Aorta (tissue), 5 donors: ENCODE measurements around the gene HTR2A. TPM values are rescaled to one million over a fixed set of nuclear protein-coding genes. Genes with fewer than 3 reads are reported as not detected.

Experiments
- ATAC-seq: fragments of 200-7000 bp; cut with Tn5 transposase; one replicate; pipeline ENCODE4 v1.9.1; 2022; ENCODE audit warnings: moderate library complexity; ENCODE audit not compliant: low FRiP score
- DNase-seq, 2 donors: peaks; one replicate each; pipeline ENCODE4 v3.0.0-alpha.2; 2020
- H3K27ac ChIP-seq, 2 donors: one replicate each; pipeline ENCODE4 v1.5.1; 2013; ENCODE audit warnings: low read length in 2 of 2, mild to moderate bottlenecking in 2 of 2, moderate library complexity in 2 of 2, control low read depth in 1 of 2, inconsistent platforms in 1 of 2, low read depth in 1 of 2
- H3K27me3 ChIP-seq, 2 donors: one replicate each; pipeline ENCODE4 v1.6.1; 2013; ENCODE audit warnings: control low read depth in 1 of 2, low read length in 1 of 2, mild to moderate bottlenecking in 1 of 2, moderate library complexity in 1 of 2; ENCODE audit not compliant: insufficient read depth in 2 of 2, control insufficient read depth in 1 of 2
- H3K36me3 ChIP-seq, 2 donors: one replicate each; pipeline ENCODE4 v1.6.1; 2013; ENCODE audit warnings: control low read depth in 1 of 2, low read length in 1 of 2, mild to moderate bottlenecking in 1 of 2; ENCODE audit not compliant: insufficient read depth in 2 of 2, control insufficient read depth in 1 of 2
- H3K4me1 ChIP-seq, 2 donors: one replicate each; pipeline ENCODE4 v1.6.1; 2013; ENCODE audit warnings: low read length in 2 of 2, control low read depth in 1 of 2, mild to moderate bottlenecking in 1 of 2, moderate library complexity in 1 of 2; ENCODE audit not compliant: insufficient read depth in 2 of 2, control insufficient read depth in 1 of 2
- H3K4me3 ChIP-seq, 2 donors: one replicate each; pipeline ENCODE4 v1.5.1; 2013; ENCODE audit warnings: low read length in 2 of 2, control low read depth in 1 of 2, mild to moderate bottlenecking in 1 of 2
- H3K9me3 ChIP-seq: one replicate; pipeline ENCODE4 v1.6.1; 2013; ENCODE audit warnings: mild to moderate bottlenecking, low read length; ENCODE audit not compliant: control insufficient read depth
- WGBS, 2 donors: extraction: QIAGEN DNeasy Blood & Tissue Kit; methylation state at CpG; one replicate each; pipeline ENCODE4 v1.1.7; 2013; 5-methylcytosine and 5-hydroxymethylcytosine counted together
- intact Hi-C, 2 donors: fragments of 100-400 bp; cut with DNase I; formaldehyde crosslinking; loops; one replicate each; pipeline versions ENCODE4 v1.14.2 to v1.15.0; 2022
- polyA plus RNA-seq, 2 donors: library from polyadenylated mRNA; stranded (reverse); fragments of 200-250 nt; gene quantifications; one replicate each; pipeline ENCODE4 v1.2.3, GENCODE V29; 2013
- total RNA-seq, 2 donors: library from RNA; stranded (reverse); fragmentation: NEBNext Ultra II Directional; extraction: Animal tissue kit (Norgen Biotek cat#: 25700); gene quantifications; one replicate each; pipeline ENCODE4 v1.2.1, GENCODE V29; 2021
- donor health status: healthy with polysubstance abuse.
- donor health status: Bipolar disorder and iron deficiency.
- donor health status: DM: no; HTN: no; CAD: no.
- donor health status: DM: no; HTN: no; CAD: no.
- donor health status: DM: yes; HTN: yes; CAD: no.

HTR2A gene
- total and polyA plus RNA-seq, 4 donors, result 0.61 to 10.8 (median 2.7) TPM

DNA sequence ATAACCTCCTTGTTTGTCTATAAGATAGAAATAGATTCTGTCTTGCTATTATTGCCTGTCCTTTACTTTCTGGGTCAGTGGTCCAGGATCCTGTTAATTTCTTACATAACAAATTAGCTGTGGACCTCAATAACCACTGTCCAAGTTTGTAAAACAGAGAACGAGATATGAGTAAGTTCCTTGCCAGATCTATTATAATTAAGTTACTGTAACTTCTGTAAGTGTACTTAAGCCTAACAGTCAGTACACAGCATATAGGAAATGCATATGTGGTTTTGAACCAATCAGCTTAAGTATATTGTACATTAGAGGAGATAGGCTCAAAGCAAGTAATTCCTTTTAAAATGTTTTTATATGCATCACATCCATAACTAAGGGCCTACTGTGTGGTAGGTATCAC, 34.9 kb downstream of the HTR2A start:
- Histone ChIP-seq H3K27ac (no peak overlapping the region), H3K27me3 (no peaks in the 10 kb centered on the region), H3K9me3 (no peaks in the 10 kb centered on the region), H3K36me3 (no peaks in the 10 kb centered on the region), H3K4me1 (no peaks in the 10 kb centered on the region), H3K4me3 (no peak overlapping the region)
- intact Hi-C loops, result no loop called here
- ATAC-seq, result no peak
- WGBS, 2 donors, result 89 to 91% methylated on average over 1 of the region's 1 CpG
- no peak for DNase-seq

DNA sequence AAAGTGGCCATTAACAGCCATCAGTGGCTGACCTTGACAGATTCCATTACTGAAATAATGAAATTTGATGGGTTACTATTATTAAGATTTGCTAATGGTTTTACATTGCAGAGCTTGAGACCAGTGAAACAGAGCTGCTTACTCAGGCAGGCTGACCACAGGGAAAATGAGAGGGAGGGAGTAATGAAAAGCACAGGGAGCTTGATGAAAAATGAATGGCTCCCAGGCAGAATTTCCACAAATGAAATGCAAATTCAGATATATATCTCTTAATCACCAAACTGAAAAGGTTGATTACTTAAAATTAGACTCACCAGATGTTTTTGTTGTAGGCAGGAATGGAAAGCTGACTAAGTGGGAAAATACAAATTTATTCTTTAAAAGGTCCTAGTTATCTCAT, 36.1 kb downstream of the HTR2A start:
- Histone ChIP-seq H3K9me3 (no peaks in the 10 kb centered on the region), H3K27ac (no peak overlapping the region), H3K36me3 (no peaks in the 10 kb centered on the region), H3K4me1 (no peaks in the 10 kb centered on the region), H3K27me3 (no peaks in the 10 kb centered on the region), H3K4me3 (no peak overlapping the region)
- DNase-seq, result no peak
- ATAC-seq, result no peak
- intact Hi-C loops, result no loop called here

DNA sequence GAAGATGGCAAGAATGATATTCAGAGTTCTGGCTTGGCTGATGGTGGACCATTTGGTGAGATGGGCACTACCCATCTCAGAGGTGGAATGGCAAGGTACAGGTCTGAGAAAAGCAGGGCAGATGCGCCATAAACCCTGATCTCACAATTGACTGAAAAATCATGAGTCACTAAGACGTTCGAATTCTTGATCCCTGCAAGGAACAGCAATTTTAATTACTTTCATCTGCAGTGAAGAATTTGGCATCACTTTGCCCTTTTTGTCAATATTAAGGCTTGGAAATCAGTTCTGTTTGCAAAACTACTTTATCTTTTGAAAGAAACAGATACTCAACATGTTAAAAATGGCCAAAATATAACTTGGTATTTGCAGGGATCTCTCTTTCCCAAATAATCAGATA, 38.1 kb downstream of the HTR2A start:
- intact Hi-C loops, result no loop called here
- Histone ChIP-seq H3K27ac (no peak overlapping the region), H3K9me3 (no peaks in the 10 kb centered on the region), H3K27me3 (no peaks in the 10 kb centered on the region), H3K4me3 (no peak overlapping the region), H3K36me3 (no peaks in the 10 kb centered on the region), H3K4me1 (no peaks in the 10 kb centered on the region)
- DNase-seq (no peak), ATAC-seq (no peak)
- 90 to 92% methylated on average over 3 of the region's 3 CpGs for WGBS, 2 donors

DNA sequence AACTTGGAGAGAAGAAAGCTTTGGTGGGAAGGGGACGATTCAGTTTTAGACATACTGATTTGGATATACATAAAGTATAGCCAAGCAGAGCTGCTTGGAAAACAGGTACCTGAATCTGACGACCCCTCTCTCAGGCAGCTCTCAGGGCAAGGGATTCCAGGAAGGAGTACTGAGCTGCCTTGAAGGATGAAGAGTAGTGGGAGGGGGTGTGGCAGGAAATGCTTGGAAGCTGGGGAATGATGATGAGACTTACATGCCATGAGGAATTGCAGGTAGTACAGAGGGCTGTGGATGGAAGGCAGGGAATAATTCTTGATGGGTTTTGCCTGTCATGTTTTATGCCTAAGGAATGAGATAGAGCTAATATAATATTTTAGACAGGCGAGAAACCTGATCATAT, 38.7 kb downstream of the HTR2A start:
- Histone ChIP-seq H3K9me3 (no peaks in the 10 kb centered on the region), H3K27ac (no peak overlapping the region), H3K4me3 (no peak overlapping the region), H3K27me3 (no peaks in the 10 kb centered on the region), H3K4me1 (no peaks in the 10 kb centered on the region), H3K36me3 (no peaks in the 10 kb centered on the region)
- intact Hi-C loops, result no loop called here
- DNase-seq (no peak), ATAC-seq (no peak)
- WGBS, 2 donors, result 72 to 75% methylated on average over 3 of the region's 3 CpGs

DNA sequence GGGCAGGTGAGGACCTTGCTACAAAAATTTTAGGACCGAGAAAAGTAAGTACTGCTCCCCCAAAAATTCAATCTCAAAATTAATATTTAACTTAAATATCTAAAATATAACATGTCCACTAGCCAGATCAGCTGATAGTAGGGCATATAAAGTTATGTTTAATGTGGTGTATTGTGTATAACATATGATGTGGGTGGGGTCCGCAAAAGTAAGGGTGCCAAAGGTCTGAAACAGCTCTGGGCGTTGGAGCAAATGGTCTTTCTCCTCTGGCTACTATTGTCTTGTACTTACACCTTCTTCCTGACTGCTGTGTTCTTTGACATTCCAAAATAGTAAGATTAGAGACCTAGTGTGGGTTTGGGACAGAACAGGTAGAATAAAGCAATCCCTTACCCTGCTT, 41.2 kb downstream of the HTR2A start:
- Histone ChIP-seq H3K36me3 (no peaks in the 10 kb centered on the region), H3K27ac (no peak overlapping the region), H3K9me3 (no peaks in the 10 kb centered on the region), H3K4me1 (no peaks in the 10 kb centered on the region), H3K4me3 (no peak overlapping the region), H3K27me3 (no peaks in the 10 kb centered on the region)
- DNase-seq, result no peak
- ATAC-seq, result no peak
- WGBS, 2 donors, result 91 to 94% methylated on average over 3 of the region's 3 CpGs
- intact Hi-C loops, result no loop called here

DNA sequence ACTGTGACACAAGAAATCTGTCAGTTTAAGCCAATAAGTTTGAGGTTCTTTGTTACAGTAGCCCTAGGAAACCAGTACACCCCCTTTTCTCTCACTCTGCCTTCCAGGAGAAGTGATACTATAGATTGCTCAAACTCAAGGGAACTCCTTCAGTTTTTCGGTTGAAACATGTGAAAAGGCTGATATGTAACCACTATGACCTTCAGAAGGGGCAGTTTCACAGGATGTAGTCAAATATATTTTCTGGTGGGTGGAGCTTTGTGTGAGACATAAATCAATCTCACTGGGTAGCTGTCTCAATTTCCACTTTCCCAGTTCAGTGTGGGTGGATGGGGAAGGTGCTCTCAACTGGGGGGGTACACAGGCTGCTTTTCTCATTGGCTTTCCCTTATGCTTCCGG, 41.7 kb downstream of the HTR2A start:
- Histone ChIP-seq H3K9me3 (no peaks in the 10 kb centered on the region), H3K4me3 (no peak overlapping the region), H3K27me3 (no peaks in the 10 kb centered on the region), H3K4me1 (no peaks in the 10 kb centered on the region), H3K36me3 (no peaks in the 10 kb centered on the region), H3K27ac (no peak overlapping the region)
- DNase-seq (no peak), ATAC-seq (no peak)
- 83 to 90% methylated on average over 2 of the region's 2 CpGs for WGBS, 2 donors
- intact Hi-C loops, result no loop called here

DNA sequence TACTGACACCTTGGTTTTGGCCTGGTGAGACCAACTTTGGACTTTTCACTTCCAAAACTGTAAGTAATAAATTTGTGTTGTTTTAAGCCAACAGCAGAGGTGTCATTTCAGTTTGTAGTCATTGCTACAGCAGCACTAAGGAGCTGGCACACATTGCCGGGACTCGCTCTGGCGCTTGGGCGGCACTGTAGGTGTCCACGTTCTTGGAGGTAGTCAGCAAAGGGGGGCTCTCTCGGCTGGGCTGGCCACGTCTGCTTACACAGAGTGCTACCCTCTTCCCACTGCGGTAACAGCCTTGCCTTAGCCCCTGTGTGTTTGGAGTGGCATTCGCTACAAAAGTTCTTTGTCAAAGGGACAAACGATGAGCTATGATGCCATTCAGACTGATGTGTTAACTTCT, 44.7 kb downstream of the HTR2A start:
- ATAC-seq, result no peak
- Histone ChIP-seq H3K27ac (no peak overlapping the region), H3K27me3 (no peaks in the 10 kb centered on the region), H3K4me3 (no peak overlapping the region), H3K36me3 (no peaks in the 10 kb centered on the region), H3K4me1 (no peaks in the 10 kb centered on the region), H3K9me3 (no peaks in the 10 kb centered on the region)
- 90 to 93% methylated on average over 10 of the region's 10 CpGs for WGBS, 2 donors
- peak in 1 of 2 donors; percentile 75 for DNase-seq
- intact Hi-C loops, result no loop called here

DNA sequence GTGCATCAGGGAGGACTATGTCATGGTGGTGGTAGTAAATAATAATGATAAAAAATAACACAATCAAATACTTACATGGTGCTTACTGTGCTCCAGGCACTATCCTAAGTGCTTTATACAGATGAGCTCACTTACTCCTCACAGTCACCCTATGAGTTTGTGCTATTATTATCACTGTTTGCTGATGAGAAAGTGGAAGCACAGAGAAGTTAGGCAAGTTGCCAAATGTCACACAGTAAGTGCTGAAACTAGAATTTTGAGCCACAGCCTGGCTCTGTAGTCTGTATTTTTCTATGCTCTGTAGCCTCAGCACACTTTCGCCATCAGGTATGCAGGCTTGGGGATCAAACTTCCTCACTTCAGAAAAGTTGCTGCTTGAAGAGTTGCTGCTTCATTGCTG, 46.6 kb downstream of the HTR2A start:
- DNase-seq, result no peak
- Histone ChIP-seq H3K27ac (no peak overlapping the region), H3K4me3 (no peak overlapping the region), H3K4me1 (no peaks in the 10 kb centered on the region), H3K27me3 (no peaks in the 10 kb centered on the region), H3K9me3 (no peaks in the 10 kb centered on the region), H3K36me3 (no peaks in the 10 kb centered on the region)
- 68 to 84% methylated on average over 1 of the region's 1 CpG for WGBS, 2 donors
- intact Hi-C loops, result no loop called here
- ATAC-seq, result no peak

DNA sequence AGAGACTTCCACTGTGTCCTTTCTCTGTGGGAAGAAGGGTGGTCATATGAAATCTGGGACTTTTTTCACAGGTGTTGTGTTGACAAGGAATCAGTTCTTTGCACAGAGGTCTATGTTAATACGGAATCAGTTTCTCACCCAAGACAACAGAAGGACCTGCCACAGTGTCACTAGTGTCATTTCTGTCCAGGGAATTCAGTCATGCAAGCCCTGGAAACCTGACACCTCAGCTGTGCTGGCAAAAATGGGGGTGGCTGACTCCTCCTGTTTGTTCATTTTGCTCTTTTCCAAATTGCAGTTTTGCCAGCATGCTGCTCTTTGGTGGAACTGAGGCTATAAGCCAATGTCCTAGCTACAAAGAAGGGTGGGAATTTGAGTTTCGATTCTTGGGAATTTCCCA, 50.1 kb downstream of the HTR2A start:
- DNase-seq, result no peak
- intact Hi-C loops, result no loop called here
- Histone ChIP-seq H3K27me3 (no peaks in the 10 kb centered on the region), H3K9me3 (no peaks in the 10 kb centered on the region), H3K4me3 (no peak overlapping the region), H3K36me3 (peaks cover 0 to 2% of the 10 kb centered on the region in 2 donors), H3K27ac (no peak overlapping the region), H3K4me1 (no peaks in the 10 kb centered on the region)
- no peak for ATAC-seq
- 78 to 79% methylated on average over 2 of the region's 2 CpGs for WGBS, 2 donors
